ENCODE measurements around the gene PFDN4. TPM values are rescaled to one million over a fixed set of nuclear protein-coding genes. Genes with fewer than 3 reads are reported as not detected.

Gene PFDN4
- total and polyA plus RNA-seq, 7 experiments from 2014 or later, result 14.6 to 46.5 (median 19.7) TPM

DNA sequence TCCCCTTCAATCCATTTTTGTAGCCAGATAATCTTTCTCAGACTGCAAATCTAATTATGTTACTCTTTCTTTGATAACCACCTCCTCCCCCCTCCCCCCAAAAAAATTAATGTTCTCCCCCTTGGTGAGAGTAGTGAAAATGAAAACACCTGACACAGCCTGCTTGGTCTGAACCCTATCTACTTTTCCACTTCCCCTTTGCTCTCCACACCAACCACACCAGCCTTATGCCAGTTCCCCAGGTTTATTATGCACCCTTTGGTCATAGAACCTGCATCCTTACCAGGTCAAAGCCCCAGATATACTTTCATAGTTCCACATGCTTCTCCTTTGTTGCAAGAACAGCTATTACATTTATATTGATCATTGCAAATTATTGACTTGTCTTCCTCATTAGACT lies 19.4 kb downstream of the PFDN4 start:
- peaks cover 0 to 4% (median under 1%) of the 10 kb centered on the region in 5 donors for H3K27me3 Mint-ChIP-seq
- Histone ChIP-seq H3K27ac (ENCODE audit: low read depth, low read length) (no peak overlapping the region), H3K27me3 (ENCODE audit: control insufficient read depth in 2 of 2, insufficient read depth in 2 of 2, low read length in 2 of 2) (no peaks in the 10 kb centered on the region), H3K4me3 (ENCODE audit: low read length) (no peak overlapping the region), H3K4me1 (ENCODE audit: control insufficient read depth in 2 of 2, insufficient read depth in 2 of 2, low read length in 2 of 2) (peaks cover 0 to 5% of the 10 kb centered on the region in 2 donors), H3K9me3 (ENCODE audit: control insufficient read depth in 2 of 3, low read length in 3 of 3) (peaks cover 0 to under 1% (median 0%) of the 10 kb centered on the region in 3 experiments), H3K36me3 (ENCODE audit: control insufficient read depth in 2 of 3, insufficient read depth in 3 of 3, low read length in 3 of 3) (no peaks in the 10 kb centered on the region)
- peaks cover 0 to 7% (median 2%) of the 10 kb centered on the region in 5 donors for H3K36me3 Mint-ChIP-seq
- peaks cover 1 to 9% (median 5%) of the 10 kb centered on the region in 7 donors for H3K4me1 Mint-ChIP-seq
- intact Hi-C loops (cut with micrococcal nuclease), result no loop called here
- peaks cover 0 to 16% (median 4%) of the 10 kb centered on the region in 11 donors for H3K9me3 Mint-ChIP-seq
- DNase-seq, result no peak
- CTCF ChIA-PET, result no interaction called here
- ATAC-seq, result no peak
- H3K4me3 Mint-ChIP-seq, result no peak overlapping the region
- no peak overlapping the region for H3K27ac Mint-ChIP-seq
- POLR2A ChIA-PET, result interaction anchor here (0.5 kb wide), 1 partner anchor 80 kb away, joined by 6 read pairs; no protein-coding TSS in a partner anchor

DNA sequence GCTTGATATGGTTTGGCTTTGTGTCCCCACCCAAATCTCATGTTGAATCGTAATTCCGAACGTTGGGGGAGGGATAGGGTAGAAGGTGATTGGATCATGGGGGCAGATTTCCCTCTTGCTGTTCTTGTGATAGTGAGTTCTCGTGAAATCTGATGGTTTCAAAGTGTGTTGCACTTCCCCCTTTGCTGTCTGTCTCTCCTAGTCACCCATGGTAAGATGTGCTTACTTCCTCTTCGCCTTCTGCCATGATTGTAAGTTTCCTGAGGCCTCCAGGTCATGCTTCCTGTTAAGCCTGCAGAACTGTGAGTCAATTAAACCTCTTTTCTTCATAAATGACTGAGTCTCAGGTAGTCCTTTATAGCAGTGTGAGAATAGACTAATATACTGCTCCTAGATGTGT lies 19.9 kb downstream of the PFDN4 start:
- CTCF ChIA-PET, result no interaction called here
- Histone ChIP-seq H3K36me3 (ENCODE audit: control insufficient read depth in 2 of 3, insufficient read depth in 3 of 3, low read length in 3 of 3) (no peaks in the 10 kb centered on the region), H3K9me3 (ENCODE audit: control insufficient read depth in 2 of 3, low read length in 3 of 3) (peaks cover 0 to 6% (median 0%) of the 10 kb centered on the region in 3 experiments), H3K4me3 (ENCODE audit: low read length) (no peak overlapping the region), H3K27me3 (ENCODE audit: control insufficient read depth in 2 of 2, insufficient read depth in 2 of 2, low read length in 2 of 2) (no peaks in the 10 kb centered on the region), H3K4me1 (ENCODE audit: control insufficient read depth in 2 of 2, insufficient read depth in 2 of 2, low read length in 2 of 2) (no peaks in the 10 kb centered on the region), H3K27ac (ENCODE audit: low read depth, low read length) (no peak overlapping the region)
- Mint-ChIP-seq H3K36me3 (peaks cover 0 to 7% (median 4%) of the 10 kb centered on the region in 5 donors), H3K27me3 (peaks cover 0 to 7% (median 3%) of the 10 kb centered on the region in 5 donors), H3K4me1 (peaks cover 0 to 4% (median 0%) of the 10 kb centered on the region in 7 donors), H3K9me3 (peaks cover 0 to 21% (median 8%) of the 10 kb centered on the region in 11 donors), H3K4me3 (no peak overlapping the region), H3K27ac (no peak overlapping the region)
- DNase-seq (no peak), ATAC-seq (no peak)
- POLR2A ChIA-PET, result interaction anchor here (0.5 kb wide), 1 partner anchor 80 kb away, joined by 6 read pairs; no protein-coding TSS in a partner anchor
- intact Hi-C loops (cut with micrococcal nuclease), result no loop called here

DNA sequence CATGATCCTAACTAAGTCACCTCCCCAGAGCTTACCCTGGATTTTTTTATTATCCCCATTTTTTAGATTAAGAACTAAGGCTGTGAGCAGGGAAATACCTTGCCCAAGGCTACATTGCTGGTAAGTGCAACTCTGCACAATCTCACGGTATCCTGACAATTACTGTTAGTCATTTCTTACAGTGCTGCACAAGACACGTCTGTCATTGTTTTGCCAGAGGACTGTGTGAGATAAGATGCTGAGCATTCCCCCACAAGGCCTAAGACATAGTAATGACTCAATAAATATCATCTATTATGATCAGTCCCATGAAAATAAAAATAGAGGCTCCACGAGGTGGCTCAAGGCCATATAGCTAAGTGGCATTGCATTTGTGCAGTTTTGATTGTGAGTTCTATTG lies 21.0 kb downstream of the PFDN4 start:
- no peaks in the 10 kb centered on the region for H3K4me1 ChIP-seq (ENCODE audit: control insufficient read depth in 2 of 2, insufficient read depth in 2 of 2, low read length in 2 of 2)
- Mint-ChIP-seq H3K4me1 (no peaks in the 10 kb centered on the region), H3K9me3 (peaks cover 0 to 21% (median 11%) of the 10 kb centered on the region in 11 donors), H3K27me3 (peaks cover 0 to 7% (median 3%) of the 10 kb centered on the region in 5 donors), H3K4me3 (no peak overlapping the region), H3K27ac (no peak overlapping the region), H3K36me3 (peaks cover 0 to 7% (median 4%) of the 10 kb centered on the region in 5 donors)
- DNase-seq (no peak), ATAC-seq (no peak)
- no peak overlapping the region for H3K27ac ChIP-seq (ENCODE audit: low read depth, low read length)
- POLR2A ChIA-PET, result no interaction called here
- no peaks in the 10 kb centered on the region for H3K27me3 ChIP-seq (ENCODE audit: control insufficient read depth in 2 of 2, insufficient read depth in 2 of 2, low read length in 2 of 2)
- H3K4me3 ChIP-seq (ENCODE audit: low read length), result no peak overlapping the region
- CTCF ChIA-PET, result no interaction called here
- no peaks in the 10 kb centered on the region for H3K36me3 ChIP-seq (ENCODE audit: control insufficient read depth in 2 of 3, insufficient read depth in 3 of 3, low read length in 3 of 3)
- intact Hi-C loops (cut with micrococcal nuclease), result no loop called here
- H3K9me3 ChIP-seq (ENCODE audit: control insufficient read depth in 2 of 3, low read length in 3 of 3), result peaks cover 0 to 7% (median 0%) of the 10 kb centered on the region in 3 experiments

DNA sequence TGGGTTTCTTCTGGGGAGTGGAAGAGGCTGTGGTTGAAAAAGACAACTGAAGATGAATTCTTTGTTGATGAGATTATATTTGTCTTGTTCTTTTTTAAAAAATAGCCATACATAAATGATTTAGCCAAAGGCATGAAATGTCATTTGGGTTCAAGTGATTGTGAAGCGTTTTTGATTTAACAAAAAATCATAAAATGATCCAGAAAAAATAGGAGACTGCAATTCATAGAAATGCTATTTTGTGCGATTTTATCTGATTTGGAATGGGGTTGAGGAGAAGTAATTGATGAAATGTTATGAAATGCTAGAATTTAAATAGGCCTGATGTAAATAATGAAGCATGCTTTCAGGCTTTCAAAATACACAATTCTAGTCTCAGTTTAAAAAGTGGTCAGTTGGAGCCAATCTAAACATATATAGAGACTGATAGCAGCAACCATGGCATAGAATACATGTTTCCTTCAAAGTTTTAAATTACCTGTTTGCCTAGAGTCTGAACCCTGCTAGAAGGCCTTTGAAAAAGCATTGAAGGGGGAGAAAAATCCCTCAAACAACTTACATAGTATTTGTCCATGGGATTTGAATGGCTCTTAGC lies 21.8 kb downstream of the PFDN4 start:
- Mint-ChIP-seq H3K9me3 (peaks cover 0 to 21% (median 11%) of the 10 kb centered on the region in 11 donors), H3K36me3 (peaks cover 0 to 7% (median 4%) of the 10 kb centered on the region in 5 donors), H3K27me3 (peaks cover 0 to 11% (median 7%) of the 10 kb centered on the region in 5 donors), H3K4me3 (no peak overlapping the region), H3K4me1 (no peaks in the 10 kb centered on the region), H3K27ac (no peak overlapping the region)
- ChIA-PET CTCF (no interaction called here), POLR2A (no interaction called here)
- Histone ChIP-seq H3K9me3 (ENCODE audit: control insufficient read depth in 2 of 3, low read length in 3 of 3) (peaks cover 0 to 7% (median 0%) of the 10 kb centered on the region in 3 experiments), H3K36me3 (ENCODE audit: control insufficient read depth in 2 of 3, insufficient read depth in 3 of 3, low read length in 3 of 3) (no peaks in the 10 kb centered on the region), H3K4me1 (ENCODE audit: control insufficient read depth in 2 of 2, insufficient read depth in 2 of 2, low read length in 2 of 2) (no peaks in the 10 kb centered on the region), H3K27me3 (ENCODE audit: control insufficient read depth in 2 of 2, insufficient read depth in 2 of 2, low read length in 2 of 2) (no peaks in the 10 kb centered on the region), H3K27ac (ENCODE audit: low read depth, low read length) (no peak overlapping the region), H3K4me3 (ENCODE audit: low read length) (no peak overlapping the region)
- intact Hi-C loops (cut with micrococcal nuclease), result no loop called here
- DNase-seq (no peak), ATAC-seq (no peak)

DNA sequence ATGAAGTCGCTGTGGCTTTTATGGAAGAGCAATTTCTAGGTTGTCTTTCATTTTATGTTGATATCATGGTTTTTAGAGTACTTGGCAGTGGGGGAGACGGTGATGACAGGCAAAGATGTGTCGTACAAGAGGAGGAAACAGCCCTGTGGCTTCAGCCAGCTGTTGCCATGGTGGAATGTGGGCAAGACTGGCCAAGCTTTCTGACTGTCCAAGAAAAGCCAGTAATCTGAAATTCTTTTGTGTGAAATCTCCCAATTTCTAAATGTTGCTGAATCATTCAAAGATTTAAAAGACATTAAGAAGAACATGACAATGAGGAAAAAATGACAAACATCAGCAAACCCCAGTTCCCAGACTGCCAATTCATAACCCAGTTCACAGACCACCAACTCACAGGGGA lies 23.1 kb downstream of the PFDN4 start:
- CTCF ChIA-PET, result no interaction called here

DNA sequence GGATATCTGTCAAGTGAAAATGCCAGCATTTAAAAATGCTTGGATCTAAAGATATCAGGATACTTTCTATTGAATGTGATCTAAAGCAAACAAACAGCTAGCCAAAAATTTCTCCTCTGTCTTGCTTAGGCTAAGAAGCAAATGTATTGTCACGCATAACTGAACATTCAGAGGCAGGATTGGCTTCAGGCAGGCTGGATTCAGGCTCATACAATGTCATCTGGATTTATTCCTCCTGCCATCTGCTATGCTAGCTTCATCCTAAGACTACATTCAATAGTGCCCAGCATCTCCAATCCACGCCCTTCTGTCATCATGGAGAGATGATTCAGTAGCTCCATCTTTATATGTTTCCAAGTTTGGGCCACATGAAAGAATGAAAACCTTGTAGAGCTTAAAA lies 27.1 kb downstream of the PFDN4 start:
- H3K36me3 Mint-ChIP-seq, result peaks cover 0 to 8% (median 4%) of the 10 kb centered on the region in 5 donors
- no peak overlapping the region for H3K27ac Mint-ChIP-seq
- Histone ChIP-seq H3K4me3 (ENCODE audit: low read length) (no peak overlapping the region), H3K27me3 (ENCODE audit: control insufficient read depth in 2 of 2, insufficient read depth in 2 of 2, low read length in 2 of 2) (no peaks in the 10 kb centered on the region), H3K36me3 (ENCODE audit: control insufficient read depth in 2 of 3, insufficient read depth in 3 of 3, low read length in 3 of 3) (no peaks in the 10 kb centered on the region), H3K9me3 (ENCODE audit: control insufficient read depth in 2 of 3, low read length in 3 of 3) (peaks cover 0 to 7% (median 0%) of the 10 kb centered on the region in 3 experiments), H3K27ac (ENCODE audit: low read depth, low read length) (no peak overlapping the region), H3K4me1 (ENCODE audit: control insufficient read depth in 2 of 2, insufficient read depth in 2 of 2, low read length in 2 of 2) (no peaks in the 10 kb centered on the region)
- peaks cover 3 to 28% (median 11%) of the 10 kb centered on the region in 11 donors for H3K9me3 Mint-ChIP-seq
- peaks cover 0 to 2% (median 0%) of the 10 kb centered on the region in 7 donors for H3K4me1 Mint-ChIP-seq
- intact Hi-C loops (cut with micrococcal nuclease), result no loop called here
- DNase-seq (no peak), ATAC-seq (no peak)
- H3K27me3 Mint-ChIP-seq, result peaks cover 3 to 56% (median 45%) of the 10 kb centered on the region in 5 donors
- H3K4me3 Mint-ChIP-seq, result no peak overlapping the region
- ChIA-PET CTCF (no interaction called here), POLR2A (no interaction called here)

More for the DNA sequence above, 23.1 kb downstream of the PFDN4 start:
- H3K4me3 Mint-ChIP-seq, result no peak overlapping the region
- Histone ChIP-seq H3K27ac (ENCODE audit: low read depth, low read length) (no peak overlapping the region), H3K4me1 (ENCODE audit: control insufficient read depth in 2 of 2, insufficient read depth in 2 of 2, low read length in 2 of 2) (no peaks in the 10 kb centered on the region), H3K4me3 (ENCODE audit: low read length) (no peak overlapping the region), H3K27me3 (ENCODE audit: control insufficient read depth in 2 of 2, insufficient read depth in 2 of 2, low read length in 2 of 2) (no peaks in the 10 kb centered on the region), H3K36me3 (ENCODE audit: control insufficient read depth in 2 of 3, insufficient read depth in 3 of 3, low read length in 3 of 3) (no peaks in the 10 kb centered on the region), H3K9me3 (ENCODE audit: control insufficient read depth in 2 of 3, low read length in 3 of 3) (peaks cover 0 to 7% (median 0%) of the 10 kb centered on the region in 3 experiments)
- peaks cover 3 to 27% (median 13%) of the 10 kb centered on the region in 11 donors for H3K9me3 Mint-ChIP-seq
- no peak for DNase-seq
- intact Hi-C loops (cut with micrococcal nuclease), result no loop called here
- POLR2A ChIA-PET, result no interaction called here
- H3K27me3 Mint-ChIP-seq, result peaks cover 0 to 25% (median 18%) of the 10 kb centered on the region in 5 donors
- no peaks in the 10 kb centered on the region for H3K4me1 Mint-ChIP-seq
- peaks cover 0 to 8% (median 4%) of the 10 kb centered on the region in 5 donors for H3K36me3 Mint-ChIP-seq
- no peak for ATAC-seq
- H3K27ac Mint-ChIP-seq, result no peak overlapping the region
